IMR-90 (cell line): ENCODE results near the gene DBNDD2. TPM values are rescaled to one million over a fixed set of nuclear protein-coding genes. Genes with fewer than 3 reads are reported as not detected.

Experiments
- MXI1 ChIP-seq: IDR thresholded peaks from 2 replicates; pipeline ENCODE4 v1.6.1; 2012; ENCODE audit warnings: low read depth, mild to moderate bottlenecking, low read length, moderate library complexity, borderline replicate concordance
- POLR2A ChIP-seq: IDR thresholded peaks from 2 replicates; pipeline ENCODE4 v1.6.1; 2012; ENCODE audit warnings: mild to moderate bottlenecking, low read depth, low read length
- RFX5 ChIP-seq: IDR thresholded peaks from 2 replicates; pipeline ENCODE4 v1.8.0; 2012; ENCODE audit warnings: low read depth, mild to moderate bottlenecking, low read length, moderate library complexity
- SMC3 ChIP-seq: fragments of 150-350 bp; IDR thresholded peaks from 2 replicates; pipeline ENCODE4 v1.6.1; 2016; ENCODE audit warnings: low read depth, mild to moderate bottlenecking, antibody characterized with exemption, low read length, moderate library complexity
- polyA plus RNA-seq, 3 experiments: library from polyadenylated mRNA; depleted of rRNA; stranded (reverse); fragments of >200 nt; gene quantifications; 2 replicates each; pipeline ENCODE4 v1.2.3, GENCODE V29; 2012; ENCODE audit warnings: low replicate concordance in 1 of 3
- total RNA-seq: library from RNA; depleted of rRNA; stranded (reverse); fragments of >200 nt; gene quantifications from 2 replicates; pipeline ENCODE4 v1.2.3, GENCODE V29; 2012

The DBNDD2 gene
- total and polyA plus RNA-seq, 2 of the 4 experiments (the other 2 are of a cell fraction), result 1.3 to 9.3 TPM

GRCh38 chr20:45362804-45363610, 45.1 kb upstream of the DBNDD2 start, which contains the start of gene SYS1 (continued):
- TF ChIP-seq SMC3 (peak; percentile 70), MXI1 (peak; percentile 98), RFX5 (no peak; the same call in 1 of the 2 replicates), POLR2A (peak; percentile 97)
